Esophagus squamous epithelium (tissue), 5 donors: ENCODE results near the gene VTCN1. TPM values are rescaled to one million over a fixed set of nuclear protein-coding genes. Genes with fewer than 3 reads are reported as not detected.

Experiments
- DNase-seq: peaks from one replicate; lab custom pipeline; 2025; lab: John Stamatoyannopoulos, UW
- H3K27ac ChIP-seq, 4 donors: fragments of 200-600 bp; sonication (generic); one replicate each; pipeline ENCODE4 v1.5.1; 2016 to 2019; ENCODE audit warnings: mild to moderate bottlenecking in 1 of 4
- H3K27me3 ChIP-seq, 4 donors: fragments of 200-600 bp; sonication (generic); 1 replicate in 3 of 4; 2 replicates in 1 of 4; pipeline versions ENCODE4 v1.5.1 to v1.6.0; 2017 to 2021; ENCODE audit warnings: antibody characterized with exemption in 1 of 4
- H3K36me3 ChIP-seq, 3 donors: fragments of 200-600 bp; sonication (generic); one replicate each; pipeline ENCODE4 v1.5.1; 2016 to 2019
- H3K4me1 ChIP-seq, 3 donors: fragments of 200-600 bp; sonication (generic); one replicate each; pipeline ENCODE4 v1.5.1; 2017 to 2019
- H3K4me3 ChIP-seq, 4 donors: fragments of 200-600 bp; sonication (generic); 1 replicate in 3 of 4; 2 replicates in 1 of 4; pipeline ENCODE4 v1.5.1; 2016 to 2019; ENCODE audit warnings: mild to moderate bottlenecking in 2 of 4, moderate library complexity in 1 of 4
- H3K9me3 ChIP-seq, 3 donors: fragments of 200-600 bp; sonication (generic); one replicate each; pipeline ENCODE4 v1.5.1; 2016 to 2019
- POLR2A ChIP-seq, 4 donors: fragments of 450-650 bp; IDR thresholded peaks; one replicate each; pipeline ENCODE4 v1.6.1; 2017; ENCODE audit warnings: antibody characterized with exemption in 4 of 4, mild to moderate bottlenecking in 4 of 4, moderate library complexity in 3 of 4
- WGBS, 2 donors: methylation state at CpG; one replicate each; pipeline ENCODE4 v1.1.5; 2018; 5-methylcytosine and 5-hydroxymethylcytosine counted together
- intact Hi-C: fragments of 100-400 bp; cut with DNase I; formaldehyde crosslinking; loops from one replicate; pipeline ENCODE4 v1.15.0; 2022
- small RNA-seq, 4 donors: library from RNA; depleted of rRNA; stranded (forward); fragments of <200 nt; gene quantifications; one replicate each; pipeline ENCODE3, GENCODE V24; 2016
- total RNA-seq, 4 donors: library from RNA; depleted of rRNA; stranded (reverse); fragments of >200 nt; gene quantifications; one replicate each; pipeline ENCODE4 v1.1.0, GENCODE V29; 2016
- TF ChIP-seq, protein P1 (sequence below), 6 experiments: fragments of 450-650 bp in 4 of 6; fragments of 200-600 bp in 2 of 6; sonication (generic) in 2 of 6; IDR thresholded peaks; one replicate each; pipeline ENCODE4 v1.5.1; 2016 to 2019; ENCODE audit warnings: antibody characterized with exemption in 6 of 6, mild to moderate bottlenecking in 4 of 6, moderate library complexity in 4 of 6
- donor health status: DM: yes; HTN: yes; CAD: no.

VTCN1 gene
- total RNA-seq, 4 donors from 2014 or later = 1.9 TPM; not detected in 3

DNA sequence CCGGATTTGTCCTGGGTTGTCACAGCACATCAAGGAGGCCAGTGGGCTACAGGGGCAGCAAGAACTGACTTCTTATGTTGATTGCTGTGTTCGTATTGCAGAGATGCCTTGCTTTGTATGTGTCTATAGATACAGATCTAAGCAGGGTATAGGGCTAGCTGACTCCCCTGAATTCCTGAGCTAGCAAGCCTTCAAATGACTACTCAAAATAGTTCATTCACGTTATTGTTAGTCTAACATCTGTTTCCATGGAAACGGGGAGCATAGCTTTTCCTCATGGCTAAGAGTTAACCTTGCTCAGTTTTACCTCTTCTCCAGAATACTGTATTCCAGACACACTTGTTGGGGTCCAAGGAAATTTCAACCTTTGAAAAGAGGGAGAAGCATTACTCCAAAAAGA lies 113.3 kb downstream of the VTCN1 start:
- 79 to 81% methylated on average over 4 of the region's 4 CpGs for WGBS, 2 donors
- peaks cover 5 to 21% (median 10%) of the 10 kb centered on the region in 3 donors for H3K4me1 ChIP-seq
- no peak for TF ChIP-seq POLR2A (IDR thresholded peaks at IDR 0.05)
- TF ChIP-seq, protein P1, sequence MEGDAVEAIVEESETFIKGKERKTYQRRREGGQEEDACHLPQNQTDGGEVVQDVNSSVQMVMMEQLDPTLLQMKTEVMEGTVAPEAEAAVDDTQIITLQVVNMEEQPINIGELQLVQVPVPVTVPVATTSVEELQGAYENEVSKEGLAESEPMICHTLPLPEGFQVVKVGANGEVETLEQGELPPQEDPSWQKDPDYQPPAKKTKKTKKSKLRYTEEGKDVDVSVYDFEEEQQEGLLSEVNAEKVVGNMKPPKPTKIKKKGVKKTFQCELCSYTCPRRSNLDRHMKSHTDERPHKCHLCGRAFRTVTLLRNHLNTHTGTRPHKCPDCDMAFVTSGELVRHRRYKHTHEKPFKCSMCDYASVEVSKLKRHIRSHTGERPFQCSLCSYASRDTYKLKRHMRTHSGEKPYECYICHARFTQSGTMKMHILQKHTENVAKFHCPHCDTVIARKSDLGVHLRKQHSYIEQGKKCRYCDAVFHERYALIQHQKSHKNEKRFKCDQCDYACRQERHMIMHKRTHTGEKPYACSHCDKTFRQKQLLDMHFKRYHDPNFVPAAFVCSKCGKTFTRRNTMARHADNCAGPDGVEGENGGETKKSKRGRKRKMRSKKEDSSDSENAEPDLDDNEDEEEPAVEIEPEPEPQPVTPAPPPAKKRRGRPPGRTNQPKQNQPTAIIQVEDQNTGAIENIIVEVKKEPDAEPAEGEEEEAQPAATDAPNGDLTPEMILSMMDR (IDR thresholded peaks at IDR 0.05) = no peak
- no peak overlapping the region for H3K27ac ChIP-seq
- H3K36me3 ChIP-seq = peaks cover 0 to 79% (median 0%) of the 10 kb centered on the region in 3 donors
- intact Hi-C loops = no loop called here
- H3K27me3 ChIP-seq = no peaks in the 10 kb centered on the region
- no peaks in the 10 kb centered on the region for H3K9me3 ChIP-seq
- DNase-seq = no peak
- no peak overlapping the region for H3K4me3 ChIP-seq

DNA sequence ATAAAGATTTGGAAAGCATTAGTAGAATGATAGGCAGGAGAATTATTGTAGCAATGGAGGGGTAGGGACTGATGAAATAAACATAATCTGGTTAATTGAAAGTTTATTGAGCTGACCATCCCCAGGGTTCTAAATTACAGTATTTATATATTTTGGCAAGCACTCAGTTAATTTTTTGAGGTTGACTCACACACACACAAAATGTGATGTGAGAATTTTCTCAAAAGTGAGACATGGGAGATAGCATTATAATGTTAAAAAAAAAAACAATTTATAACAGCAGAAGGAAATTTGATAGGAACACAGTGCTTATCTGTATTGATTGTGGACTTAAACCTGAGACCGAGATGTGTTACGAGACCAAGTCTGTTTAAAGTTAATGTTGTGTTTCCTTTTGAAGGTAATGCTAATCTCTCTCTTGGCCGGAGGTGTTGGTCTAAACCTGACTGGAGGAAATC lies 113.7 kb downstream of the VTCN1 start:
- Histone ChIP-seq H3K27ac (no peak overlapping the region), H3K36me3 (peaks cover 0 to 76% (median 0%) of the 10 kb centered on the region in 3 donors), H3K9me3 (no peaks in the 10 kb centered on the region), H3K4me3 (no peak overlapping the region), H3K4me1 (peaks cover 5 to 24% (median 10%) of the 10 kb centered on the region in 3 donors), H3K27me3 (no peaks in the 10 kb centered on the region)
- no peak for DNase-seq
- intact Hi-C loops = no loop called here
- no peak for TF ChIP-seq POLR2A (IDR thresholded peaks at IDR 0.05)
- TF ChIP-seq, protein P1 (IDR thresholded peaks at IDR 0.05) = no peak
- 91 to 95% methylated on average over 3 of the region's 3 CpGs for WGBS, 2 donors

DNA sequence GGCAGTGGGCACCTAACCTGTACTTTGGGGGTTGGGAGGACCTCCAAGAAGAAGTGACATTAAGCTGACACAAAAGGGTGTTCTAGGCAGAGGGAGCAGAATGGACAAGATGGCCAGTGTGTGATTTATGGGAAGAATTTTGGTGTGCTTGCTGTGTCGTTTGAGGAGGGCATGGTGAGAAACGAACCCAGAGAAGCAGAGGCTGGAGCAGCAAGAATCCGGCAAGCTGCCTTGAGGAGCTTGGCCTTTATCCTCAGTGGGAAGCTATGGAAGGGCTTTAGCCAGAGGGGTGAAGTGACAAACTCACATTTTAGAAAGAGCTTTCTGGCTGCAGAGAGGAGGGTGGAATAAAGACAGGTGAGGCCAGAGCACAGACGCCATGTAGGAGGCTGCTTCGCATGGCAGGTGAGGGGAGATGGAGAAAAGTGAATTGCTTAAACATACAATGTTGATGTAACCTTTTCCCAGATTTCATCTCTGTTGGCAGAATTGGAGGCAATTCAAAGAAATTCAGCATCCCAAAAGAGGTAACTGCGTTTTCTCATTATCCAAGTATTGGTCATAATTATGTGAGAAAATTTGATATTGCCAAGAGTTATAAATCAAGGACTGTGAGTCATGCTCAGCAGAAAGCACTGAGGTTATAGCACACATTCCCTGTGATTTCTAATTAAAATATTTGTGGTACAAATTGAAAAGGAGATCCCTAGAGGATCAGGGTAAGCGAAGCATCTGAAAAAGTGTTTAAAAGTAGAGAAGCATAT lies 115.7 kb downstream of the VTCN1 start:
- Histone ChIP-seq H3K4me3 (no peak overlapping the region), H3K9me3 (no peaks in the 10 kb centered on the region), H3K27ac (peak overlapping the region in 1 of 4 donors; percentile 15), H3K36me3 (peaks cover 0 to 76% (median 2%) of the 10 kb centered on the region in 3 donors), H3K4me1 (peaks cover 5 to 24% (median 10%) of the 10 kb centered on the region in 3 donors), H3K27me3 (no peaks in the 10 kb centered on the region)
- intact Hi-C loops = no loop called here
- TF ChIP-seq POLR2A (IDR thresholded peaks at IDR 0.05) = no peak
- TF ChIP-seq, protein P1 (IDR thresholded peaks at IDR 0.05) = no peak
- WGBS, 2 donors = 69 to 70% methylated on average over 7 of the region's 7 CpGs
- no peak for DNase-seq

DNA sequence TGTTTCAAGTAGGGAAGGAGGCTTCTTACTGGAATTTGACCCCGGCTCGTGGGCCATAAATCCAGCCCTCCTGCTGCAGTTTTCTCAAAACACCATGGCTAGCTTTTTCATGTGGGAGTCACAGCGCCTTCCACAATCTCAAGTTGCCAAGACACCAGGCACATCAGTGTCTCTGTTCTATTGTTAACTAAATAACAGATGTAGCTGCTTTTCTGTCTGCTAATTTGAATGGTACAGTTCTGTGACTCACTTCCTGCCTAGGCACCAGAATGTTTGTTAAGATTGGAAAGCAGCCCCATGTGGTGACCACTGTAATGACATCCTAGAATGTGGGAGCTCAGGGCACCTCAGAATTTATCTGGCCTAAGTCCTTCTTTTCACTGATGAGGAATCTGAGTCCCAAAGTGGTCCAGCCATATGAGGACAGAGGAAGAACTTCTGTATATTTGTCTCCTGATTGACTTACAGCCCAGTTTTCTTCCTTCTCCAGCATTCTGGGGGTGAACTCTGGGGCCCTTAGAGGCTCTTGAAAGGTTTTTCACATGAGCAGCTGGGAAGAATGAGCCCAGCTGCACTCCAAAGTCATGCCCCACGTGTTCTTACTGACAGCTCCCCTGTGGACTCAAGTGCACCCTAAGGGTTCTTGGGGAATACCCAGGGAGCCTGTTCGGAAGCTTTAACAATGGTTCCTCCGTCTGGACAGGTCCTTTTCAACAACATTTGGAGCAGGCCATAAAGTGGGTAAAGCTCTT lies 116.7 kb downstream of the VTCN1 start:
- intact Hi-C loops = no loop called here
- Histone ChIP-seq H3K27me3 (no peaks in the 10 kb centered on the region), H3K27ac (peak overlapping the region; percentile 68 to 80 (median 76)), H3K4me3 (no peak overlapping the region), H3K36me3 (peaks cover 0 to 76% (median 4%) of the 10 kb centered on the region in 3 donors), H3K9me3 (no peaks in the 10 kb centered on the region), H3K4me1 (peaks cover 5 to 24% (median 10%) of the 10 kb centered on the region in 3 donors)
- WGBS, 2 donors = 59 to 73% methylated on average over 6 of the region's 6 CpGs
- TF ChIP-seq POLR2A (IDR thresholded peaks at IDR 0.05) = no peak
- TF ChIP-seq, protein P1 (IDR thresholded peaks at IDR 0.05) = peak in 3 of 6 experiments; percentile 33 to 62 (median 36)
- DNase-seq = no peak

Small RNA genes within 50 kb of the gene (small RNA-seq; reads per million reads assigned to genes)
- gene MIR942 (1.4 to 5.4 (median 2.1) reads per million in 4 donors), gene RF00017 (0 reads per million in 4 donors)

Other genes starting within 250 kb of the VTCN1 start
- gene CD101, start 209.2 kb downstream of the VTCN1 start, total RNA-seq = 1 to 10 TPM in 3 of 4 donors, under 1 TPM in 1; 0.42 to 3.4 (median 2.2) TPM
- 10 to 100 TPM in 3 of 4 donors, 1 to 10 TPM in 1; 7.2 to 24.2 (median 19.2) TPM for gene TTF2, start 150.6 kb downstream of the VTCN1 start, total RNA-seq
- gene TRIM45, start 89.2 kb downstream of the VTCN1 start, total RNA-seq = 1 to 10 TPM in 1 of 4 donors, under 1 TPM in 3; 0.38 to 1.1 (median 0.60) TPM
- gene MAN1A2, start 156.5 kb upstream of the VTCN1 start, total RNA-seq = 10 to 100 TPM; 18.1 to 37.4 (median 26.3) TPM